T47D (cell line): ENCODE measurements around the gene CARD11.
A peak's percentile ranks its signal among the peaks of the same experiment; 100 is the strongest.

ENCODE experiments used
- DNase-seq, 2 experiments: peaks; one replicate each; pipeline versions ENCODE4 v3.0.0 to v3.0.0-alpha.2; 2011 to 2012; ENCODE audit warnings: low read depth in 1 of 2, low spot score in 1 of 2
- JUND ChIP-seq: IDR thresholded peaks from 2 replicates; pipeline ENCODE4 v1.6.1; 2012; ENCODE audit warnings: low read depth
- in situ Hi-C: cut with HindIII; loops from 2 replicates; pipeline ENCODE4 v1.10.0; 2016; ENCODE audit warnings: low sequenced_read_pairs, low pct_unique_long_range_greater_than_20kb

The CARD11 gene

DNA sequence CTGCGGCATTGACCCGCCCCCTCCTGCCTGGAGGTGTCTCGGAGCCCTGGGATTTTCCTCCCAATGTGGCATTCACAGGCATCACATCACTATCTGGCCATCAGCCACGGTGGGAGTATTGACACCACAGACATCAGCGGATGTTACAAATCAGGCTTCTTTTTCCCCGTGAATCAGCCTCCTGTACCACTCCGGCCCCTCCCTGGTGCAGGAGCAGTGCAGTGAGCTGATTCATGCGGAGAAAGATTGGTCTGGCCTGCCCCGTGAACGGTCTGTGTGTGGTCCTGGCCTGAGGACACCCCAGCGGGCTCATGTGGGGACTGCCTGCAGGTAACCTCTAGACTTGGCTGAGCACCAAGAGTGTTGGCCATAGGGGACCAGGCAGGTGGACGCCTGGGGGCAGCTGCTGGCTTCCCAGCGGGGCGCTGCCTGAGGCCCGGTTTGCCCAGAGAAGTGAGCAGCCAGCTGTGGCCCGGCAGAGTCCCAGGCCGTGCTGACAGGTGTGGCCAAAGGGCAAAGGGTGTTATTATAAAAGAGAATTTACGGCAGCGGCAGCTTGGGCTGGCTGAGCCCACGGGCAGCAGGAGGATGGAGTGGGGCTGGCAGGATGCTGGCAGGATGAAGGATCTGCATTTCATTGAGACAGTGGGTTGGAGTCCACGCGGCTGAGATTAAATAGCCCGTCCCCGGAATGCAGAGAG, 167.5 kb downstream of the CARD11 start:
- TF ChIP-seq JUND, result no peak
- in situ Hi-C loops, result no loop called here
- DNase-seq, result no peak

GRCh38 chr7:2873686-2874551, 169.7 kb downstream of the CARD11 start:
- in situ Hi-C loops, result no loop called here
- TF ChIP-seq JUND, result no peak
- peak; percentile 57 to 76 for DNase-seq

GRCh38 chr7:2873146-2873545, 170.5 kb downstream of the CARD11 start:
- TF ChIP-seq JUND, result no peak
- in situ Hi-C loops, result no loop called here
- DNase-seq, result no peak

DNA sequence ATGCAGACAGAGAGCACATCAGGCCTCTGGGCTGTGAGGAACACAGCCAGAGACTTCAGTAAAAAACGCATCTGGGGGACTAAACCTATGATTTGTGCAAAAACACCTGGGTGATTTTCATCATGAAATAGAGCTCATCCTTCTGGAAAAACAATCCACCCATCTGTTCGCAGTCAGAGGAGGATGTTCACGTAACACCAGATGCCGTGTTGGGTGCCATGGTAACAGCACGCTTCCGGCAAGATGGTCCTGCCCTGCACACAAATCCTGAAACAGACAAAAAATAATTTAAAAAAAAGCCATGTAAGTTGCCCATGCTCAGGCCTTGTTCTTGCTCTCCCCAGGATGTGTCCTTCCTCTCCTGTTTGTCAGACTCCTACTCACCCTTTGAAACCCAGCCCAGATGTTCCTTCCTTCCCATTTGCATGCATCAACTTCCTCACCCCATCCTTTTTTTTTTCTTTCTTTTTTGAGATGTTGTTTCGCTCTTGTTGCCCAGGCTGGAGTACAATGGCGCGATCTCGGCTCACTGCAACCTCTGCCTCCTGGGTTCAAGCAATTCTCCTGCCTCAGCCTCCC, 171.3 kb downstream of the CARD11 start:
- DNase-seq, result no peak
- TF ChIP-seq JUND, result no peak
- in situ Hi-C loops, result no loop called here

DNA sequence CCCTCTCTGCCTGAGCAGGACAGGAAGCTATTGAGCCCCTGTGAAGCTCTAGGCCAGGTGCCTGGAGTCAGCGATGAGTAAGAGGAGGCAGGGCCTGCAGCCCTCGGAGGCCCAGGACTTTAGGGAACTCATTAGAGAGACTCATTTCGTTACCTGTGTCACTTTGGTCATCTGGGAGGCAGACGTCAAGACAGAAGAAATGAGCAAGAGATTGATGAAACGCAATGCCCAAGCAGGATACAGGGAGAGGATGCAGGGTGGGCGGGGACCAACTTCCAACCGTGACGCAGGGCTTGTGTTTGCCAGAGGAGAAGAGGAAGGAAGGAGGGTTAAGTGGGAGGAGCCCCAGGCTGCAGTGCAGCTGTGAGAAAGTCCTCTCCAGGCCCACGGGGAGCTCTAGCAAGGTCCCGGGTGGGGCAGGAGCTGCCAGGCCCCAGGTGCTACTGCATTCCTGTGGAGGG, 173.2 kb downstream of the CARD11 start:
- TF ChIP-seq JUND, result no peak
- in situ Hi-C loops, result no loop called here
- peak in 1 of 2 experiments; percentile 44 for DNase-seq

GRCh38 chr7:2869981-2870380, 173.7 kb downstream of the CARD11 start:
- TF ChIP-seq JUND, result no peak
- in situ Hi-C loops, result no loop called here
- DNase-seq, result no peak

GRCh38 chr7:2866601-2867000, 177.1 kb downstream of the CARD11 start:
- DNase-seq, result no peak
- no peak for TF ChIP-seq JUND
- in situ Hi-C loops, result no loop called here

DNA sequence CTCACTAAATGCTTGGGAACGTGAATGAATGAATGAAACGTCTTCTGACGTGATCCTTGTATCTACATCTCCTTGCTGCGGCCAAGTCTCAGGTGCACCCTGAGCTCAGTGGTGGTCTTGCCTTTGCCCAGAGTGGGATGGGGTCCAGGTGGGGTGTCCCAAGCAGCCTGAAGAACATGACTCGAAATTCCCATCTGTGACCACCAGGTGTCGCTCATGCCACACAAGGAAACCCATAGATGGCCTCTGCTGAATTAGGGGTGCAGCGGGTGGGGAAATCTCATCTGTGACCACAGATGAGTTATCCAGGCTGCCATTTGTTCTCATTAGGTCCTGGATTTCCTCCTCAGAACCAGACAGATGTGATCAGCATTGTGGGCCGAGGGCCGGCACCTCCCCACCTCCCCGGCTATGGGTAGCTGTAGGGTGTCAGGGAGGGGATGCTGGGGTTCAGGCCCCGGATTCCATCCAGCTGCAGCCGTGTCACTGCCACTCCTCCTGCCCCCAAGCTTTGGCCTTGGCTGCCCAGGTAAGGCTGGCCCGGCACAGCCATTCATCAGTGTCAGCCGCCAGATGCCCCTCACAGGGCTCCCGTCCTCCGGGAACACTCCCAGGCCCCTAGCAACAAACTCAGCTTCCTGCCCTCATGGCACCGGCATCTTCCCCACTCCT, 178.5 kb downstream of the CARD11 start:
- no peak for TF ChIP-seq JUND
- in situ Hi-C loops, result no loop called here
- DNase-seq, result peak; percentile 67 to 76

DNA sequence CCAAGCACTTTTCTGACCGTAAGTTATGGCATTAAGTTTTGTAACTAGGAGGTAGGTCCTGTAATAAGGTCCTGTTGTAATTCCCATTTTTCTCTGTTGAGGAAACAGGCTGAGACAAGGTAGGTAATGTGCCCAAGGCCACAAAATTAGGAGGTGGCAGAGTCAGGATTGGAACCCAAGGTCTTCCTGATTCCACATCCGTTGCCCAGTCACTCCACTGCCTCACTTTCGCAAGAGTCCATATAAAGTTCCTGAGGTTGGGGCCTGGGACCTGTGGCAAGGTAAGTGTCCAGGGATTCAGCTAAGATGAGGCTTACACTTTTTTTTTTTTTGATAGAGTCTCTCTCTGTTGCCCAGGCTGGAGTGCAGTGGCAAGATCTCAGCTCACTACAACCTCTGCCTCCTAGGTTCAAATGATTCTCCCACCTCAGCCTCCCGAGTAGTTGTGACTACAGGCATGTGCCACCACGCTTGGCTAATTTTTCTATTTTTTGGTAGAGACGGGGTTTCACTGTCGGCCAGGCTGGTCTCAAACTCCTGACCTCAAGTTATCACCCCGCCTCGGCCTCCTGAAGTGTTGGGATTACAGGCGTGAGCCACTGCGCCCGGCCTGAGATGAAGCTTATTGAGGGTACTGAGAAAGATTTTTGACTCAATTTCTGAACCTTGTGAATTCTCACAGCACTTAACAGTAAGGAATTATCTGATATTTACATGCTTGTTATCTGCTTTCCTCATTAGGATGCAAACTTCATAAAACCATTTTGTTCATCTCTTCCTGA, 179.3 kb downstream of the CARD11 start:
- DNase-seq, result no peak
- in situ Hi-C loops, result no loop called here
- no peak for TF ChIP-seq JUND

GRCh38 chr7:2863461-2864066, 180.1 kb downstream of the CARD11 start:
- DNase-seq, result peak in 1 of 2 experiments; percentile 46
- TF ChIP-seq JUND, result no peak
- in situ Hi-C loops, result no loop called here

DNA sequence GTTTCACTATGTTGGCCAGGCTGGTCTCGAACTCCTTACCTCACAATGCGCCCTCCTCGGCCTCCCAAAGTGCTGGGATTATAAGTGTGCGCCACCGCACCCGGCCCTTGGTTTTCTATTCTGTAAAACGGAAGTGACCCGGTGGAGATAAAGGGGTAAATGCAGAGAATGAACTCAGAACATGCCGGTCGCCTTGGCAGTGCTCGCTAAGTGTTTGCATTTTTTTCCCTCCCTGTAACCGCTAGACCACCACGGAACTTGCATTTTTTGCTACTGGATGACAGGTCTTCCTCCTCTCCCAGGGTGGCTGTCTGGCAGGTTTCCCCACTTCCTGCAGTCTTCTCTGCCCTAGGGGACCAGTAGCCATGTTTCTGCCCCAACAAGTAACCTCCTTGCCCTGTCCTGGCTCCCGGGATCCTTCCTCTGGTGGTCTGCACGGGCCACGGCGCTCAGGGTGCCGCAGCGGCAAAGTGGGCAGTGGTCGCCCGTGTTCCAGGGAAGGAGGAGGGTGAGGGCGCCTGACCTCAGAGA, 180.8 kb downstream of the CARD11 start:
- DNase-seq, result no peak
- TF ChIP-seq JUND, result no peak
- in situ Hi-C loops, result no loop called here
